K562 (cell line): Measurements from ENCODE around the gene GDF15.

Experiments used
- CEBPB ChIP-seq: fragments of 450-650 bp; IDR thresholded peaks from 2 replicates; pipeline ENCODE4 v1.6.1; 2016; ENCODE audit warnings: missing genetic modification characterization, missing compliant biosample characterization
- EHMT2 ChIP-seq: fragments of 450-650 bp; IDR thresholded peaks from 2 replicates; pipeline ENCODE4 v1.6.1; 2018; ENCODE audit warnings: antibody characterized with exemption
- KLF16 ChIP-seq: IDR thresholded peaks from 2 replicates; pipeline ENCODE4 v1.6.1; 2016; ENCODE audit warnings: antibody characterized with exemption
- NFXL1 ChIP-seq: fragments of 450-650 bp; formaldehyde crosslinking; IDR thresholded peaks from 2 replicates; pipeline ENCODE4 v1.4.0; 2021; ENCODE audit warnings: mild to moderate bottlenecking
- PHF20 ChIP-seq: fragments of 450-650 bp; IDR thresholded peaks from 2 replicates; pipeline ENCODE4 v1.6.1; 2018; ENCODE audit not compliant: partially characterized antibody
- POLR2AphosphoS5 ChIP-seq: IDR thresholded peaks from 2 replicates; pipeline ENCODE4 v1.6.1; 2011; ENCODE audit warnings: mild to moderate bottlenecking, low read depth, low read length, moderate library complexity; ENCODE audit not compliant: control insufficient read depth, insufficient read depth
- TF ChIP-seq, protein P1 (sequence below): sonication (generic); formaldehyde crosslinking; IDR thresholded peaks from 2 replicates; pipeline ENCODE4 v1.8.0; 2023; ENCODE audit warnings: missing genetic modification reagents, mild to moderate bottlenecking, borderline replicate concordance
- TF ChIP-seq, protein P2 (sequence below), 3 experiments: IDR thresholded peaks in 2 of 3; conservative IDR thresholded peaks in 1 of 3; 2 replicates each; pipeline ENCODE4 v1.5.1; 2011 to 2012; ENCODE audit warnings: low read length in 3 of 3, mild to moderate bottlenecking in 3 of 3, control low read depth in 2 of 3, improper control_type of control experiment in 1 of 3, inconsistent platforms in 1 of 3, low read depth in 1 of 3, mixed read lengths in 1 of 3, moderate library complexity in 1 of 3; ENCODE audit not compliant: insufficient read depth in 2 of 3
- TF ChIP-seq, protein P3 (sequence below), 2 experiments: fragments of 450-650 bp in 1 of 2; sonication (generic) in 1 of 2; formaldehyde crosslinking in 1 of 2; IDR thresholded peaks; 2 replicates each; pipeline versions ENCODE4 v1.7.1 to v1.9.0; 2016 to 2022; ENCODE audit warnings: inconsistent platforms in 1 of 2, mild to moderate bottlenecking in 1 of 2, missing genetic modification reagents in 1 of 2

DNA sequence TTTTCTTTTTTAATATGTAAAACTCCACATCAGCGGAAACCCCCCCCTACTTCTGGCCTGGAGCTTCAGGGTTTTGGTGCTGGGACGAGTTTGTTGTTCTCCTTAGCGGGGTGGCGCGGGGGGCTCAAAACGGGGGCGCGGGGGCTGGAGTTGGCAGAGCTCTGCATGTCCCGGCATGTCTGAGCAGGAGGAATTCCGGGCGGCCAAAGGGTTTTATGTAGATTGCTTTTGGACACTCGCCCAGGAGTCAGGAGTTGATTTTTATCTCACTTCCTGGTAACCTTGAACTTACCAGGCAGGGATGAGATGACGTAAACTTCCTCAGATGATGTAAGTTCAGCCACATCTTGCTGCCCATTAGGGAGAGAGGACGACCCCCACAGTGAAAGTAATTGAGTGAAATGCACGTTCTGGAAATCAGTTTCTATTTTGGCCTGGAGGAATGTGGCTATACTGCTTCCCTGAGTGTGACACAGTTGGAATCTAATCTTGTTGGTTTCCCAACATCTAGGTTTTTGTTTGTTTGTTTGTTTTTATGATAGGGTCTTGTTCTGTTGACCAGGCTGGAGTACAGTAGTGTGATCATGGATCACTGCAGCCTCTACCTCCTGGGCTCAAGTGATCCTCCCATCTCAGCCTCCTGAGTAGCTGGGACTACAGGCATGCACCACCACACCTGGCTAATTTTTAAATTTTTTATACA is 21.0 kb upstream of the GDF15 start:
- TF ChIP-seq, protein P1, sequence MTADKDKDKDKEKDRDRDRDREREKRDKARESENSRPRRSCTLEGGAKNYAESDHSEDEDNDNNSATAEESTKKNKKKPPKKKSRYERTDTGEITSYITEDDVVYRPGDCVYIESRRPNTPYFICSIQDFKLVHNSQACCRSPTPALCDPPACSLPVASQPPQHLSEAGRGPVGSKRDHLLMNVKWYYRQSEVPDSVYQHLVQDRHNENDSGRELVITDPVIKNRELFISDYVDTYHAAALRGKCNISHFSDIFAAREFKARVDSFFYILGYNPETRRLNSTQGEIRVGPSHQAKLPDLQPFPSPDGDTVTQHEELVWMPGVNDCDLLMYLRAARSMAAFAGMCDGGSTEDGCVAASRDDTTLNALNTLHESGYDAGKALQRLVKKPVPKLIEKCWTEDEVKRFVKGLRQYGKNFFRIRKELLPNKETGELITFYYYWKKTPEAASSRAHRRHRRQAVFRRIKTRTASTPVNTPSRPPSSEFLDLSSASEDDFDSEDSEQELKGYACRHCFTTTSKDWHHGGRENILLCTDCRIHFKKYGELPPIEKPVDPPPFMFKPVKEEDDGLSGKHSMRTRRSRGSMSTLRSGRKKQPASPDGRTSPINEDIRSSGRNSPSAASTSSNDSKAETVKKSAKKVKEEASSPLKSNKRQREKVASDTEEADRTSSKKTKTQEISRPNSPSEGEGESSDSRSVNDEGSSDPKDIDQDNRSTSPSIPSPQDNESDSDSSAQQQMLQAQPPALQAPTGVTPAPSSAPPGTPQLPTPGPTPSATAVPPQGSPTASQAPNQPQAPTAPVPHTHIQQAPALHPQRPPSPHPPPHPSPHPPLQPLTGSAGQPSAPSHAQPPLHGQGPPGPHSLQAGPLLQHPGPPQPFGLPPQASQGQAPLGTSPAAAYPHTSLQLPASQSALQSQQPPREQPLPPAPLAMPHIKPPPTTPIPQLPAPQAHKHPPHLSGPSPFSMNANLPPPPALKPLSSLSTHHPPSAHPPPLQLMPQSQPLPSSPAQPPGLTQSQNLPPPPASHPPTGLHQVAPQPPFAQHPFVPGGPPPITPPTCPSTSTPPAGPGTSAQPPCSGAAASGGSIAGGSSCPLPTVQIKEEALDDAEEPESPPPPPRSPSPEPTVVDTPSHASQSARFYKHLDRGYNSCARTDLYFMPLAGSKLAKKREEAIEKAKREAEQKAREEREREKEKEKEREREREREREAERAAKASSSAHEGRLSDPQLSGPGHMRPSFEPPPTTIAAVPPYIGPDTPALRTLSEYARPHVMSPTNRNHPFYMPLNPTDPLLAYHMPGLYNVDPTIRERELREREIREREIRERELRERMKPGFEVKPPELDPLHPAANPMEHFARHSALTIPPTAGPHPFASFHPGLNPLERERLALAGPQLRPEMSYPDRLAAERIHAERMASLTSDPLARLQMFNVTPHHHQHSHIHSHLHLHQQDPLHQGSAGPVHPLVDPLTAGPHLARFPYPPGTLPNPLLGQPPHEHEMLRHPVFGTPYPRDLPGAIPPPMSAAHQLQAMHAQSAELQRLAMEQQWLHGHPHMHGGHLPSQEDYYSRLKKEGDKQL (CRISPR knock-in tag), result no peak
- TF ChIP-seq NFXL1 (CRISPR knock-in tag) (peak; percentile 55; the same call in 1 of the 2 replicates), CEBPB (tag) (peak; percentile 94), PHF20 (no peak), EHMT2 (no peak; the same call in 1 of the 2 replicates), POLR2AphosphoS5 (peak; percentile 53; the same call in 1 of the 2 replicates), KLF16 (no peak)
- TF ChIP-seq, protein P2, sequence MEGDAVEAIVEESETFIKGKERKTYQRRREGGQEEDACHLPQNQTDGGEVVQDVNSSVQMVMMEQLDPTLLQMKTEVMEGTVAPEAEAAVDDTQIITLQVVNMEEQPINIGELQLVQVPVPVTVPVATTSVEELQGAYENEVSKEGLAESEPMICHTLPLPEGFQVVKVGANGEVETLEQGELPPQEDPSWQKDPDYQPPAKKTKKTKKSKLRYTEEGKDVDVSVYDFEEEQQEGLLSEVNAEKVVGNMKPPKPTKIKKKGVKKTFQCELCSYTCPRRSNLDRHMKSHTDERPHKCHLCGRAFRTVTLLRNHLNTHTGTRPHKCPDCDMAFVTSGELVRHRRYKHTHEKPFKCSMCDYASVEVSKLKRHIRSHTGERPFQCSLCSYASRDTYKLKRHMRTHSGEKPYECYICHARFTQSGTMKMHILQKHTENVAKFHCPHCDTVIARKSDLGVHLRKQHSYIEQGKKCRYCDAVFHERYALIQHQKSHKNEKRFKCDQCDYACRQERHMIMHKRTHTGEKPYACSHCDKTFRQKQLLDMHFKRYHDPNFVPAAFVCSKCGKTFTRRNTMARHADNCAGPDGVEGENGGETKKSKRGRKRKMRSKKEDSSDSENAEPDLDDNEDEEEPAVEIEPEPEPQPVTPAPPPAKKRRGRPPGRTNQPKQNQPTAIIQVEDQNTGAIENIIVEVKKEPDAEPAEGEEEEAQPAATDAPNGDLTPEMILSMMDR (IDR thresholded peaks at IDR 0.05 in 2 of 3, conservative IDR thresholded peaks at IDR 0.05 in 1 of 3; ENCODE audit: insufficient read depth in 2 of 3, low read depth in 1 of 3, low read length in 3 of 3), result no peak
- TF ChIP-seq, protein P3, sequence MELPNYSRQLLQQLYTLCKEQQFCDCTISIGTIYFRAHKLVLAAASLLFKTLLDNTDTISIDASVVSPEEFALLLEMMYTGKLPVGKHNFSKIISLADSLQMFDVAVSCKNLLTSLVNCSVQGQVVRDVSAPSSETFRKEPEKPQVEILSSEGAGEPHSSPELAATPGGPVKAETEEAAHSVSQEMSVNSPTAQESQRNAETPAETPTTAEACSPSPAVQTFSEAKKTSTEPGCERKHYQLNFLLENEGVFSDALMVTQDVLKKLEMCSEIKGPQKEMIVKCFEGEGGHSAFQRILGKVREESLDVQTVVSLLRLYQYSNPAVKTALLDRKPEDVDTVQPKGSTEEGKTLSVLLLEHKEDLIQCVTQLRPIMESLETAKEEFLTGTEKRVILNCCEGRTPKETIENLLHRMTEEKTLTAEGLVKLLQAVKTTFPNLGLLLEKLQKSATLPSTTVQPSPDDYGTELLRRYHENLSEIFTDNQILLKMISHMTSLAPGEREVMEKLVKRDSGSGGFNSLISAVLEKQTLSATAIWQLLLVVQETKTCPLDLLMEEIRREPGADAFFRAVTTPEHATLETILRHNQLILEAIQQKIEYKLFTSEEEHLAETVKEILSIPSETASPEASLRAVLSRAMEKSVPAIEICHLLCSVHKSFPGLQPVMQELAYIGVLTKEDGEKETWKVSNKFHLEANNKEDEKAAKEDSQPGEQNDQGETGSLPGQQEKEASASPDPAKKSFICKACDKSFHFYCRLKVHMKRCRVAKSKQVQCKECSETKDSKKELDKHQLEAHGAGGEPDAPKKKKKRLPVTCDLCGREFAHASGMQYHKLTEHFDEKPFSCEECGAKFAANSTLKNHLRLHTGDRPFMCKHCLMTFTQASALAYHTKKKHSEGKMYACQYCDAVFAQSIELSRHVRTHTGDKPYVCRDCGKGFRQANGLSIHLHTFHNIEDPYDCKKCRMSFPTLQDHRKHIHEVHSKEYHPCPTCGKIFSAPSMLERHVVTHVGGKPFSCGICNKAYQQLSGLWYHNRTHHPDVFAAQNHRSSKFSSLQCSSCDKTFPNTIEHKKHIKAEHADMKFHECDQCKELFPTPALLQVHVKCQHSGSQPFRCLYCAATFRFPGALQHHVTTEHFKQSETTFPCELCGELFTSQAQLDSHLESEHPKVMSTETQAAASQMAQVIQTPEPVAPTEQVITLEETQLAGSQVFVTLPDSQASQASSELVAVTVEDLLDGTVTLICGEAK (IDR thresholded peaks at IDR 0.05), result peak; percentile 52; the same call in 1 of the 2 replicates
- TF ChIP-seq, protein P3 (CRISPR knock-in tag; IDR thresholded peaks at IDR 0.05), result no peak
